ENCODE data around the gene CITED2.
A peak's percentile ranks its signal among the peaks of the same experiment; 100 is the strongest.

DNA sequence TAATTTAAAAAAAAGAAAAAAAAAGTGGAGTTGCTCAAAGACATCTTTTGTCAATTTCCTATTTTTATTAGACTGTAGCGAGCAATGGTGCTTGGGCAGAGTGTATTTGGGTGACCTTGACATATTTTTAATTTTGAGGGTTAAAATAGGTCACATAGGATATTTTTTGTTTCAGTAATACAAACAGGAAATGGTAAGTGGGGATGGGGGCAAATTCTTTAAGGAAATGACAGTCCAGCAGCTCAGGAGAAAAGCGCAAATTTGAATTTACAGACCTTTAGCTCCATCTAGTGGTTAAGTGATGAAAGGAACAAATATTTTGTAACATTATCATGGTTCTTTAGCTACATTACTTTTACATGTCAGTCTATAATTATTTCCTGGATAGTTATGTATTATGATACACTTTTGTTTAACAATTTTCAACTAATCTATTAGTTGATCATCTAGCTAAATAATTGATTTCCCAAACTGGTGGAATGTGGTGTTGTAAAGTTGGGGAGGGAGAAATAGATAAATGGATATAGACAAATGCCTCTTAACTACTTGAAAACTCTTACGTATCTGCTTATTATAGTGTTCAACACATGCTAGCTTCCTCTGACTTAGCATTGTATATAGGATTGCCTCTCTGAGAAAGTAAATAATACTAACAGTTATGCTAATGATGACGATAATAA is 10.0 kb downstream of the CITED2 start:
- TF ChIP-seq, protein P1, sequence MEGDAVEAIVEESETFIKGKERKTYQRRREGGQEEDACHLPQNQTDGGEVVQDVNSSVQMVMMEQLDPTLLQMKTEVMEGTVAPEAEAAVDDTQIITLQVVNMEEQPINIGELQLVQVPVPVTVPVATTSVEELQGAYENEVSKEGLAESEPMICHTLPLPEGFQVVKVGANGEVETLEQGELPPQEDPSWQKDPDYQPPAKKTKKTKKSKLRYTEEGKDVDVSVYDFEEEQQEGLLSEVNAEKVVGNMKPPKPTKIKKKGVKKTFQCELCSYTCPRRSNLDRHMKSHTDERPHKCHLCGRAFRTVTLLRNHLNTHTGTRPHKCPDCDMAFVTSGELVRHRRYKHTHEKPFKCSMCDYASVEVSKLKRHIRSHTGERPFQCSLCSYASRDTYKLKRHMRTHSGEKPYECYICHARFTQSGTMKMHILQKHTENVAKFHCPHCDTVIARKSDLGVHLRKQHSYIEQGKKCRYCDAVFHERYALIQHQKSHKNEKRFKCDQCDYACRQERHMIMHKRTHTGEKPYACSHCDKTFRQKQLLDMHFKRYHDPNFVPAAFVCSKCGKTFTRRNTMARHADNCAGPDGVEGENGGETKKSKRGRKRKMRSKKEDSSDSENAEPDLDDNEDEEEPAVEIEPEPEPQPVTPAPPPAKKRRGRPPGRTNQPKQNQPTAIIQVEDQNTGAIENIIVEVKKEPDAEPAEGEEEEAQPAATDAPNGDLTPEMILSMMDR (IDR thresholded peaks at IDR 0.05): peak; percentile 64 to 94 (median 86)
- no peak for TF ChIP-seq POLR2A (IDR thresholded peaks at IDR 0.05)

Measured in adrenal gland (tissue), 5 donors.